Kidney (tissue), 14 donors: ENCODE data around the gene ZNF765. TPM values are rescaled to one million over a fixed set of nuclear protein-coding genes. Genes with fewer than 3 reads are reported as not detected.
"Not testable (repeated sequence)": the region's sequence is repeated elsewhere in the genome, so short reads cannot be mapped to it uniquely, and the experiment has no call there.

Experiments
- DNase-seq, 5 donors: peaks; one replicate each; pipeline ENCODE4 v3.0.0-alpha.2; 2013 to 2020
- FAIRE-seq: peaks from 2 replicates; lab custom pipeline; 2012; peaks lifted over from hg19 to GRCh38; lab: Jason Lieb, UNC
- H3K27ac ChIP-seq, 2 donors: one replicate each; pipeline ENCODE4 v1.7.0; 2013; ENCODE audit warnings: low read depth in 2 of 2, low read length in 2 of 2, inconsistent platforms in 1 of 2
- H3K27me3 ChIP-seq: one replicate; pipeline ENCODE4 v1.7.1; 2013; ENCODE audit warnings: low read length, inconsistent platforms; ENCODE audit not compliant: control insufficient read depth, insufficient read depth
- H3K36me3 ChIP-seq, 3 donors: one replicate each; pipeline versions ENCODE4 v1.7.0 to v1.7.1; 2013; ENCODE audit warnings: low read length in 3 of 3, control low read depth in 1 of 3, inconsistent platforms in 1 of 3; ENCODE audit not compliant: insufficient read depth in 3 of 3, control insufficient read depth in 2 of 3
- H3K4me1 ChIP-seq, 3 donors: one replicate each; pipeline versions ENCODE4 v1.7.0 to v1.7.1; 2013; ENCODE audit warnings: low read length in 3 of 3, inconsistent platforms in 1 of 3, low read depth in 1 of 3; ENCODE audit not compliant: control insufficient read depth in 2 of 3, insufficient read depth in 2 of 3
- H3K4me3 ChIP-seq, 3 donors: one replicate each; pipeline versions ENCODE4 v1.7.0 to v1.8.1; 2013; ENCODE audit warnings: low read length in 3 of 3, control low read depth in 1 of 3, inconsistent platforms in 1 of 3
- H3K9ac ChIP-seq, 3 donors: one replicate each; pipeline versions ENCODE4 v1.7.0 to v1.7.1; 2013; ENCODE audit warnings: low read length in 3 of 3, control low read depth in 1 of 3, inconsistent platforms in 1 of 3
- H3K9me3 ChIP-seq, 3 donors: one replicate each; pipeline versions ENCODE4 v1.7.0 to v1.7.1; 2013; ENCODE audit warnings: low read length in 3 of 3, control low read depth in 1 of 3, inconsistent platforms in 1 of 3; ENCODE audit not compliant: control insufficient read depth in 2 of 3, insufficient read depth in 1 of 3
- intact Hi-C: fragments of 100-400 bp; cut with DNase I; formaldehyde crosslinking; loops from one replicate; pipeline ENCODE4 v1.11.1; 2022
- polyA plus RNA-seq: library from polyadenylated mRNA; stranded (reverse); fragments of 350-450 nt; fragmentation: Illumina TruSeq; extraction: RNeasy Lipid Tissue Mini Kit (QIAGEN cat#74804); gene quantifications from one replicate; pipeline ENCODE4 v1.2.3, GENCODE V29; 2014; ENCODE audit warnings: low read depth, low replicate concordance; ENCODE audit not compliant: insufficient read depth
- total RNA-seq: library from RNA; stranded (reverse); fragmentation: NEBNext Ultra II Directional; extraction: Animal tissue kit (Norgen Biotek cat#: 25700); gene quantifications from one replicate; pipeline ENCODE4 v1.2.1, GENCODE V29; 2021
- TF ChIP-seq, protein P1 (sequence below): IDR thresholded peaks from 3 replicates; pipeline ENCODE4 v1.5.1; 2012; ENCODE audit warnings: mild to moderate bottlenecking, moderate library complexity, borderline replicate concordance; ENCODE audit not compliant: insufficient read depth; ENCODE audit errors: extremely low read depth
- donor health status: control.
- donor health status: control.
- donor health status: control.
- donor health status: control.
- donor health status: control.
- donor health status: DM: yes; HTN: yes; CAD: no.
- donor health status: Normal renal cell carcinoma (clear cell type).

ZNF765 gene
- total and polyA plus RNA-seq, 2 donors from 2014 or later: 3.0 to 10.8 TPM

DNA sequence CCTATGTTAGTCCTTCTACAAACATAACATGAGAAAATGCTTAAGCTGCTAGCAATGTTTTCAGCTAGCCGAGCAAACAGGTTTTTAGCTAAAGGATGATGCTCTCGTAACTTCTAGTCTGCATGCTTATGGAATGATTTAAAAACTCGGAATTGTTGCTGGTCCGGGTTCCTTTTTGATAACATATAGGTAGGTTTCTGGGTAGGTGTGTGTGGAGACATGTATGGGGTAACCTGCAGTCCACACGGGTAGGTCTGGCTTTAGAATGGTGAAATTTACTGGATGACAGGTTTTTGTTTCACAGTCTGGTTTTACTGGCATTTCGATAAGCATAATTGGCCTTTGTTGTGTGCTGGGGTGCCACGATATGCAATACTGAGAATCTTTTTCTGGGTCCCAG lies 77.0 kb downstream of the ZNF765 start:
- no peak overlapping the region for H3K27ac ChIP-seq
- FAIRE-seq (no peak), DNase-seq (no peak)
- H3K4me3 ChIP-seq: no peak overlapping the region
- intact Hi-C loops: no loop called here
- no peaks in the 10 kb centered on the region for H3K4me1 ChIP-seq
- TF ChIP-seq, protein P1, sequence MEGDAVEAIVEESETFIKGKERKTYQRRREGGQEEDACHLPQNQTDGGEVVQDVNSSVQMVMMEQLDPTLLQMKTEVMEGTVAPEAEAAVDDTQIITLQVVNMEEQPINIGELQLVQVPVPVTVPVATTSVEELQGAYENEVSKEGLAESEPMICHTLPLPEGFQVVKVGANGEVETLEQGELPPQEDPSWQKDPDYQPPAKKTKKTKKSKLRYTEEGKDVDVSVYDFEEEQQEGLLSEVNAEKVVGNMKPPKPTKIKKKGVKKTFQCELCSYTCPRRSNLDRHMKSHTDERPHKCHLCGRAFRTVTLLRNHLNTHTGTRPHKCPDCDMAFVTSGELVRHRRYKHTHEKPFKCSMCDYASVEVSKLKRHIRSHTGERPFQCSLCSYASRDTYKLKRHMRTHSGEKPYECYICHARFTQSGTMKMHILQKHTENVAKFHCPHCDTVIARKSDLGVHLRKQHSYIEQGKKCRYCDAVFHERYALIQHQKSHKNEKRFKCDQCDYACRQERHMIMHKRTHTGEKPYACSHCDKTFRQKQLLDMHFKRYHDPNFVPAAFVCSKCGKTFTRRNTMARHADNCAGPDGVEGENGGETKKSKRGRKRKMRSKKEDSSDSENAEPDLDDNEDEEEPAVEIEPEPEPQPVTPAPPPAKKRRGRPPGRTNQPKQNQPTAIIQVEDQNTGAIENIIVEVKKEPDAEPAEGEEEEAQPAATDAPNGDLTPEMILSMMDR: no peak
- no peaks in the 10 kb centered on the region for H3K9me3 ChIP-seq
- H3K9ac ChIP-seq: no peak overlapping the region
- H3K36me3 ChIP-seq: no peaks in the 10 kb centered on the region
- no peaks in the 10 kb centered on the region for H3K27me3 ChIP-seq

DNA sequence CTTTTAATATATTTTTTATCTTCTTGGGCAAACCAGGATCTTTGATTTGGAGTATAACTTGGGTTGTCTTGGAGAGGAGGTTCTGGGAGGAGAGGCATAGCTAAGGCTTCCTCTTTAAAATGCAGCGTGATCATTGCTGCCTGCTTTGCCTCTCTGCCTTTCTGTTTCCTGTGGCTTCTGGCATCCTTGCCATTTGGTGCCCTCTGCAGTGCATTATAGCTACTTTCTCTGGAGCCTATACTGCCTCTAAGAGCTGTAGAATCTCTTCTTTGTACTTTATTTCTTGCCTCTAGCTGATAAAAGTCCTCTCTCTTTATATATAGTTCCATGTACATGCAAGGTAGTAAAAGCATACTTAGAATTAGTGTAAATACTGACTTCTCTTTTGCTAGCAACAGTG lies 79.9 kb downstream of the ZNF765 start:
- H3K4me1 ChIP-seq, DNase-seq, H3K27ac ChIP-seq, FAIRE-seq, intact Hi-C loops, H3K27me3 ChIP-seq, H3K9ac ChIP-seq, H3K4me3 ChIP-seq, H3K9me3 ChIP-seq: not testable (repeated sequence)
- peaks cover 0 to 10% (median 0%) of the 10 kb centered on the region in 3 donors for H3K36me3 ChIP-seq

GRCh38 chr19:53475470-53475869 lies 80.5 kb downstream of the ZNF765 start:
- DNase-seq: not testable (repeated sequence)

More at GRCh38 chr19:53475470-53475869, 80.5 kb downstream of the ZNF765 start:
- H3K9ac ChIP-seq, H3K27me3 ChIP-seq, H3K9me3 ChIP-seq, H3K27ac ChIP-seq, FAIRE-seq, intact Hi-C loops, H3K4me3 ChIP-seq, H3K4me1 ChIP-seq: not testable (repeated sequence)
- H3K36me3 ChIP-seq: peaks cover 0 to 10% (median 0%) of the 10 kb centered on the region in 3 donors

Other genes starting within 250 kb of the ZNF765 start
- gene ZNF347, start 236.1 kb upstream of the ZNF765 start, total RNA-seq: 17.6 TPM
- 2.3 TPM for gene ZNF347, start 236.1 kb upstream of the ZNF765 start, polyA plus RNA-seq
- 5.4 TPM for gene ZNF665, start 201.8 kb upstream of the ZNF765 start, total RNA-seq
- gene ZNF665, start 201.8 kb upstream of the ZNF765 start, polyA plus RNA-seq: 2.2 TPM
- gene ZNF677, start 140.3 kb upstream of the ZNF765 start, total RNA-seq: 24.3 TPM
- 6.5 TPM for gene ZNF677, start 140.3 kb upstream of the ZNF765 start, polyA plus RNA-seq
- not detected for gene VN1R2, start 136.9 kb upstream of the ZNF765 start, total RNA-seq
- not detected for gene VN1R2, start 136.9 kb upstream of the ZNF765 start, polyA plus RNA-seq
- gene VN1R4, start 127.4 kb upstream of the ZNF765 start, total RNA-seq: not detected
- not detected for gene VN1R4, start 127.4 kb upstream of the ZNF765 start, polyA plus RNA-seq
- 9.2 TPM for gene ZNF845, start 61.4 kb upstream of the ZNF765 start, total RNA-seq
- gene ZNF845, start 61.4 kb upstream of the ZNF765 start, polyA plus RNA-seq: 1.9 TPM
- gene ZNF525, start 29.4 kb upstream of the ZNF765 start, total RNA-seq: 17.2 TPM
- gene ZNF525, start 29.4 kb upstream of the ZNF765 start, polyA plus RNA-seq: 3.9 TPM
- gene ZNF761, start 36.8 kb downstream of the ZNF765 start, total RNA-seq: 10.4 TPM
- 4.9 TPM for gene ZNF761, start 36.8 kb downstream of the ZNF765 start, polyA plus RNA-seq
- 5.1 TPM for gene ZNF813, start 72.6 kb downstream of the ZNF765 start, total RNA-seq
- gene ZNF813, start 72.6 kb downstream of the ZNF765 start, polyA plus RNA-seq: 1.2 TPM
- 22.3 TPM for gene ZNF331, start 143.0 kb downstream of the ZNF765 start, total RNA-seq
- gene ZNF331, start 143.0 kb downstream of the ZNF765 start, polyA plus RNA-seq: 6.5 TPM
- not detected for gene DPRX, start 236.8 kb downstream of the ZNF765 start, total RNA-seq
- not detected for gene DPRX, start 236.8 kb downstream of the ZNF765 start, polyA plus RNA-seq